NCI-H446 treated with DMSO at 0.1 percent for 48 hours (cell line): ENCODE results near the gene STAB1.
"Not testable (repeated sequence)": the region's sequence is repeated elsewhere in the genome, so short reads cannot be mapped to it uniquely, and the experiment has no call there.

Experiments used
- DNase-seq: peaks from one replicate; lab custom pipeline; 2025; lab: John Stamatoyannopoulos, UW

The STAB1 gene

GRCh38 chr3:52522651-52523251, 27.6 kb downstream of the STAB1 start:
- DNase-seq = no peak

GRCh38 chr3:52523386-52524257, 28.5 kb downstream of the STAB1 start:
- no peak for DNase-seq

- DNase-seq = no peak
Measured at GRCh38 chr3:52524258-52524751, 29.2 kb downstream of the STAB1 start.

DNA sequence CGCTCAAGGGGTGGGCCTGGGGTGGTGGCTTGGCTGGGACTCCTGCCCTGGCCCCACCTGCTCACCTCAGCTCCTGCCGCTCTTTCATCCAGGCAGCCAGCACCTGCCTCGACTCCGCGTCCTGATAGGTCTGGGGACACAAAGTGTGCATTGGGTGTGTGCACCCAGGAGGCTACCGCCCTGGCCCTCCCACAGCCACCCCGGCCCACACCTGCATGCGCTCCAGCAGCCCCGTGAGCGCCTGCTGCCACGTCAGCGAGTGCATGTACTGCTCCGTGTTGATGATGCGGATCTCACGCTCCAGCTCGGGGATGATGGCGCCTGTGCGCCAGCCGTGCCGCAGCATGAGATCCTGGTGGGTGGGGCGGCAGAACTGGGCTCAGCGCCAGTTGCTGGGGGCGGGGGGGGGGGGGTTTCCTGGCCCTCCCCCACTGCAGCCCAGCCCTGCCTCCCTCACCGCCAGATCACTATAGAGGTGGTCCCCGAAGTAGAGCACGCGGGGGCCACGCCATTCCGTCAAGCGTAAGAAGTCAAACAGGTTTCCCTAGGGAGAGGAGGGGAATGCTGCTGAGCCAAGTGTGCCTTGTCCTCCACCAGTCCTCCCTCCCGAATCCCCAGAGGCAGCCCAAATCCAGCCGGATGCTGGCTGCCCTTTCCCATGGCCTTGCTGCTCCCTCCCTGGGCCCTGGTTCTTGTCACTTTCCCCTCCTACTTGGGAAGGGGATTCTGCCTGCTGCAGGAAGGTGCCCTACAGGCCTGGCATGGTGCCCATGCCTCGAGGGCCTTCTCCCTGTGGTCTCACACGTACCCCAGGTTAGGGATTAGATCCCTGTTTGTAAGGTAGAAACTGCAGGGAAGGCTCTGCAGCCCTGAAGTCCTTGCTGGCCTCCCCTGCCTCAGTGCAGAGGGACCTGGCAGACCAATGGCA, 29.9 kb downstream of the STAB1 start:
- DNase-seq = no peak

DNA sequence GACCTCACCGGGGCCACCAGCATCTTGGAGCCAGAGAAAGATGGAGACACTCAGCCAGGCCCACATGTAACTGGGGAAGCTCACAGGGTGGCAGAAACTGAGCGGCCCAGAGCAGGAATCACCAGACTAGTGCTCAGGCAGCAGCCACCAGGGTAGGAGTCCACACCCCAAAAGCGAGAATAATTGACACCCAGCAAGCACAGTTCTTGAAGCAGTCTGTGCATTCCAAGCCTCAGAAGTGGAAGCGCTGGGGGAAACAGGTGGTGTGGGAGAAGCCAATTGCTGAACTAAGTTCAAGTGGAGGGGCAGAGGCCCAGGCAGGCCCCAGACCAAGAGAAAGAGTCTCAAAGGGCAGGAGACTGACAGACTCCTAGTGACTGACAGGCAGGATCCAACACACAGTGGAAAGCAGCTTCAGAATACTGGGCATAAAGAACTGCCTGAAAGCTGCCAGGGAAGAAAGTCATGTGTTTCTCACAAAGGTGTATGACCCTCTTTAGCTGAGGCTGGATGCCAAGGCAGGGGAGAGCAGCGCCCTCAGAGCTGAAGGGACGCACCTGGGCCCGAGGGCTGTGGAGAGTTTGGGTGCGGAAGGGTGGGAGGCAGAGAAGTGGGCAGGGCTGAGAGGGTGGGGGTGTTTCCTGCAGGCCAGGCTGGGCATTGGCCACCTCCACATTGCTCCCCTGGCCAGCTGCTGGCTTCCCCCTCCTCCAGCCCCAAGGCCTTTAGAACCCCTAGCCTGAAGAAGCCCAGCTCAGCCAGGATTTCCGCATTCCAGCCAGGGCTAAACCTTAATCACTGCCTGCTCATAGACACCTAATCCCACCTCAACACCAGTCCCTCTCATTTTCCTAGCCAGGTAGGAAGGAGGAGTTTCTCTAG, 30.8 kb downstream of the STAB1 start:
- no peak for DNase-seq

DNA sequence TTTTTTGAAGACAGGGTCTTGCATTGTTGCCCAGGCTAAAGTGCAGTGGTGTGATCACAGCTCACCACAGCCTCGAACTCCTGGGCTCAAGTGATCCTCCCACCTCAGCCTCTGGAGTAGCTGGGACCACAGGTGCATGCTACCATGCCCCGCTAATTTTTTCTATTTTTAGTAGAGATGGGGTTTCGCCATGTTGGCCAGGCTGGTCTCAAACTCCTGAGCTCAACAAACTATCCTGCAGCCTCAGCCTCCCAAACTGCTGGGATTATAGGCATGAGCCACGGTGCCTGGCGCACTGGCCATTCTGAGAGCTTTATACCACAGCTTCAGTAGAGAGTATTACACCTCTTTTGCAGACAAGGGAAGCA, 31.5 kb downstream of the STAB1 start:
- not testable (repeated sequence) for DNase-seq

- DNase-seq = no peak
Measured at GRCh38 chr3:52527039-52527731, 32.0 kb downstream of the STAB1 start.

DNA sequence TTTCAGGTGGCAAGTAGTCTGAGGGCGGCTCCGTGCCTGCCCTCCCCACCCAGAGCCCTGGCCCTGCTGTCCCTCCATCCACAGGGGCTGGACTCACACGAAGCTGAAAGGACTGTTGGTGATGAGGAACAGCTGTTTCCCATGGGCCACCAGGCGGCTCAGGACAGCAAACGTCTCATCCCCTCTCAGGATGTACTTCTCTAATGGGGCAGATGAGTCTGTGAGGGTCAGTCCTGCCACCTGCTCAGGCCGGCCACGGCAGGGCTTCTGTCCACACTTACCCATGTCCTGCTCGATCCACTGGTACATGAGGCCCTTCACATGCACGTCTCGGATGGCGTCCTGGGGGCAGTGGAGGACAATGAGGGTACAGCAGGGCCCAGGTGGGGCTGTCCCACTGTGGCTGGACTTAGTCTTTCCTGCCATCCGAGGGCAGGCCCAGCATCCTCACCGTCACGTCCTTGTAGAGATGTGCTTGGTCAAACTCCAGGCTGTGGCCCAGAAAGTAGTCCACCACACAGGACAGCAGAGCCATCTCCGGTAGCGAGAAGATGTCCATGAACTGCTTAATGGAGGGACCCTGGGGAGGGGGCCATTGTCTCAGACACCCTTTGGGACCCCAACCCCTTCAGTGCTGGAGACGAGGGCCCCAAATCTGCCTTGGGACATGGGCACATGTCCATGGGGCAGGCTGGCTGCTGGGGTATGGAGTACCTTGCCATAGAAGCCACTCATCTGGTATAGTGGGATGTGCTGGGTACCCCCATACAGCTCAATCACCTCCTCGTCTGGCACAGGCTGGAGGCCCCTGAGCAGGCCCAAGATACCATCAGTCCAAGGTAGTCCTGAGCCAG, 32.8 kb downstream of the STAB1 start:
- DNase-seq = no peak

GRCh38 chr3:52528586-52529375, 33.6 kb downstream of the STAB1 start:
- DNase-seq = no peak

GRCh38 chr3:52529376-52530333, 34.5 kb downstream of the STAB1 start:
- no peak for DNase-seq

- no peak for DNase-seq
Measured at GRCh38 chr3:52530918-52531826, 36.0 kb downstream of the STAB1 start.

DNA sequence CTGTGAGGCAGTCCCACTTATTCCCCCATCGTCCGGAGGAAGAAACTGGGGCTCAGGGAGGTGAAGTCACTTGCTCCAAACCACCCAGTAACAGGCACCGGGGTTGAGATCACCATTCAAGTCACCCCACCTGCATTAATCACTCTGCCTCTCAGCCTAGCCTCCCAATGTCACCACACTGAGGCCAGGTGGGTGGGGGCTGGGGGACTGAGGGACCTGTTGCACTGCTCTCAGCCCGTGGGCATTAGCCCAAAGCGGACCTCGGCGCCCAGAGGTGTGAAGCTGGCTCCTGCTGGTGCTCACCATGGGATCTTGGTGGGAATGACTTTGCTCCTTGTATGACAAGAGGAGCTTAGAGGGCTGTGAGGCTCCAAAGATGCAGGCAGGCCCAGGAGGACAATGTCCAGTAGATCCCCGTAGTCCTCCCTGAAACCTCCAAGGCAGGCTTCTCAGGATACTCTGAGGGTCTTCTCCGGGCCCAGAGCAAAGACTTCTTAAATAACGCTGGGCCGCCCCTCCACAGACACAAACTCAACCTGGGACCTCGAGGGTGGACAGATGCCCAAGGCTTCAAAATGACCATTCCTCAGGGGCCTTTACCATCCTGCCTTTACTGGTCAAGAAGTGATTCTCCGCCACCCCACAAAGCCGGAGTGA, 36.9 kb downstream of the STAB1 start:
- no peak for DNase-seq

GRCh38 chr3:52532517-52532837, 37.3 kb downstream of the STAB1 start:
- DNase-seq = no peak

GRCh38 chr3:52532838-52533622, 37.9 kb downstream of the STAB1 start:
- no peak for DNase-seq

DNA sequence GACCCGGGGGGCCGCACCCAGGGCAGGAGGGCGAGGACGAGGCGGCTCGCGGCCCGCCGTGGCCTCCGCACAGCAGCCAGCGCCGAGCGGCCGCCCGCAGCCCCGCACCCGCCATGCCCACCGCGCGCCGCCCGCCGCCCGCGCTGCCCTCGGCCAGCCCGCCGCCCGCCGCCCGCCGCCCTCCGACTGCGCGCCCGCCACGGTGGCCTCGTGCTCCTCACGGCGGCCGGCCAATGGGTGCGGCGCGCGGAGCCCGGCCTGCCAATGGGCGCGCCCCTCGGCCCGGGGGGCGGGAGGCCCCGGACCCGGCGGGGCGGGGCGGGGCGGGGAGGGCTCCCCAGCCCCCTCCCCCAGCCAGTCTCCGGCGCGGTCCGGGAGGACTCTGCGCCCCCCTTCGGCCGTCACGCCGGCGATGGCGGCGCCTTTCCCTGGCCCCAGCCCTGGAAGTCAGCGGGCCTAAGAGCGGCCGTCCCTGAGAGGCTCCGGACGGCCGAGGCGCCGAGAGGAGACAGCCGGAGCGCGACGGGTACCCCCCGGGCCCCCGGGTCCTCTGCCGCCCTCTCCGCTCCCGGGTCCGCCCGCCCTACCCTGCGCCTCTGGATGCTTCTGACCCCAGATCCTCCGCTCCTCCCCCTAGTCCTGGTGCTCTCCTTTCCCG, 38.6 kb downstream of the STAB1 start, which contains the start of gene NT5DC2:
NT5DC2 (minus strand) TSS at position 235 of the 658 bp plus-strand sequence; CDS start at position 115, 120 bp downstream.
- peak; percentile 8 for DNase-seq
